Tibial nerve (tissue), 3 donors: ENCODE measurements around the gene ELMOD1.

Source experiments
- POLR2A ChIP-seq, 2 donors: fragments of 450-650 bp; IDR thresholded peaks; one replicate each; pipeline ENCODE4 v1.6.1; 2017; ENCODE audit warnings: antibody characterized with exemption in 2 of 2, mild to moderate bottlenecking in 2 of 2, moderate library complexity in 2 of 2
- TF ChIP-seq, protein P1 (sequence below), 5 experiments: fragments of 200-600 bp in 3 of 5; fragments of 450-650 bp in 2 of 5; sonication (generic) in 3 of 5; IDR thresholded peaks; one replicate each; pipeline ENCODE4 v1.5.1; 2016 to 2019; ENCODE audit warnings: antibody characterized with exemption in 5 of 5, mild to moderate bottlenecking in 3 of 5, moderate library complexity in 2 of 5

DNA sequence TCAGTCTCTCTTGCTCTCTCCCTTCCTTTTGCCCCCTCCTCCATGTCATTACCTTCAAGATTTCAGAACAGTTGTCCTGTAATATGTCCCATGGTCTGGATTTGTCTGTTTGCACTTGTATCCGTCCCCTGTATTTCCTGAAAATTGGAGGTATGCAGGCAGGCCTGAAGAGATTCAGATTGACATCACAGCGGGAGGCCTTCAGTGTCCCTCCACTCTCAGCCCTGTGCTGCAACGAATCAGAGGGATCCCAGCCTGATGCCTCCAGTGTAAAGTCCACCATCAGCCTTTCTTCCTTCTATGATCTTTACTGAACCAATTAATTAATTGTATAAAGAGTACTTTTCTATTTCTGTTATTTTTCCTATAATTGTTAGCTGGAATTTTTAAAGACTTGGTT, 57.3 kb downstream of the ELMOD1 start:
- TF ChIP-seq, protein P1, sequence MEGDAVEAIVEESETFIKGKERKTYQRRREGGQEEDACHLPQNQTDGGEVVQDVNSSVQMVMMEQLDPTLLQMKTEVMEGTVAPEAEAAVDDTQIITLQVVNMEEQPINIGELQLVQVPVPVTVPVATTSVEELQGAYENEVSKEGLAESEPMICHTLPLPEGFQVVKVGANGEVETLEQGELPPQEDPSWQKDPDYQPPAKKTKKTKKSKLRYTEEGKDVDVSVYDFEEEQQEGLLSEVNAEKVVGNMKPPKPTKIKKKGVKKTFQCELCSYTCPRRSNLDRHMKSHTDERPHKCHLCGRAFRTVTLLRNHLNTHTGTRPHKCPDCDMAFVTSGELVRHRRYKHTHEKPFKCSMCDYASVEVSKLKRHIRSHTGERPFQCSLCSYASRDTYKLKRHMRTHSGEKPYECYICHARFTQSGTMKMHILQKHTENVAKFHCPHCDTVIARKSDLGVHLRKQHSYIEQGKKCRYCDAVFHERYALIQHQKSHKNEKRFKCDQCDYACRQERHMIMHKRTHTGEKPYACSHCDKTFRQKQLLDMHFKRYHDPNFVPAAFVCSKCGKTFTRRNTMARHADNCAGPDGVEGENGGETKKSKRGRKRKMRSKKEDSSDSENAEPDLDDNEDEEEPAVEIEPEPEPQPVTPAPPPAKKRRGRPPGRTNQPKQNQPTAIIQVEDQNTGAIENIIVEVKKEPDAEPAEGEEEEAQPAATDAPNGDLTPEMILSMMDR (IDR thresholded peaks at IDR 0.05) = no peak
- TF ChIP-seq POLR2A (IDR thresholded peaks at IDR 0.05) = no peak
